T-helper 22 cell (primary cell): ENCODE data around the gene NDRG4.
A peak's percentile ranks its signal among the peaks of the same experiment; 100 is the strongest.
"Not testable (repeated sequence)": the region's sequence is repeated elsewhere in the genome, so short reads cannot be mapped to it uniquely, and the experiment has no call there.

ENCODE experiments used
- DNase-seq: peaks from one replicate; pipeline ENCODE4 v3.0.0-alpha.2; 2020; ENCODE audit warnings: low read depth

The NDRG4 gene

DNA sequence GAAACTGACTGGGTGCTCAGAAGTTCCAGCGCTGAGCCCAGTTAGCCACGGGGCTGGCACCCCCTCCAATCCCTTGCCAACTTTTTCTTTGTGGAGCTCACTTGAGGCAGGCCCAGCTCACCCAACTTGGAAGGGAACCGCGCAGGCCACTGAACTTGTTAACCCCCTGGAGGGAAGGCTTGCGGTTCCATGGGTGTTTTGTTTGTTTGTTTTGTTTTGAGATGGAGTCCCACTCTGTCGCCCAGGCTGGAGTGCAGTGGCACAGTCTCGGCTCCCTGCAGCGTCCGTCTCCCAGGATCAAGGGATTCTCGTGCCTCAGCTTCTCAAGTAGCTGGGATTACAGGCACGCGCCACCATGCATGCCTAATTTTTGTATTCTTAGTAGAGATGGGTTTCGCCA lies 34.1 kb upstream of the NDRG4 start:
- DNase-seq: no peak

- DNase-seq: no peak
These were observed 33.5 kb upstream of the NDRG4 start for GRCh38 chr16:58466396-58466795.

- no peak for DNase-seq
These were observed 32.0 kb upstream of the NDRG4 start for GRCh38 chr16:58467905-58468304.

DNA sequence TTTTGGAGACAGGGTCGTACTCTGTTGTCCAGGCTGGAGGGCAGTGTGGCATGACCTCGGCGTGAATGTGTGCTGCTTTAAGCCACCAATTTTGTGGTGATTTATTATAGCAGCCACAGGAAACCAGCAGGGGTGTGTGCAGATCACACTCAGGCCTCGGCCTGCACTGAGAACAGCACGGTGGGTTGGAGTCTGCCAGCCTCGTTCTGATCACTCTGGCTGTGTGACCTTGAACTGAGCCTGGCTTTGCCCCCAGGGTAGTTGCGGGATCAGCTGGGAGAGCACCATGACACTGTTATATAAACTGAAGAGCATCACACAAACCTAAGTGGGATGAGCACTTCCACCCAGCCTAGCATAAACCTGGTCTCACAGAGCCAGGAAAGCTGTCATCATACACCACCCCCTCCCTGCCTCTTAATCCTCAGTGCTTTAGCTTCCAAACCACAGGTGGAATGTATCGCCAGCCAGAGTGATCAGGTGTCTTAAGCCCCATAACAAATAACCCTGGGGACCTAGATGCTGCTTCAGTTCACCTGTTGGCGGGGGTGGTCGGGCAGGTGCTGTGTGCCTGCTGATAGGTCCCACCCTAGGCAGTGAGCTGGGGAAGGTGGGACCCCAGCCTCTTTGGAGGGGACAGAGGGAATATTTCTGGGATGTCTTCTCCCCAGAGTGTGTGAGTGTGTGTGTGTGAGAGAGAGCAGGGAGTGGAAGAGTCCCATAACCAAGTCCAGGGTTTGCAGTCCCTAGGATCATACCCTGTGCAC lies 28.6 kb upstream of the NDRG4 start:
- no peak for DNase-seq

- no peak for DNase-seq
These were observed 27.7 kb upstream of the NDRG4 start for GRCh38 chr16:58472266-58472665.

GRCh38 chr16:58472827-58473226 lies 27.1 kb upstream of the NDRG4 start:
- no peak for DNase-seq

GRCh38 chr16:58474296-58474695 lies 25.6 kb upstream of the NDRG4 start:
- no peak for DNase-seq

DNA sequence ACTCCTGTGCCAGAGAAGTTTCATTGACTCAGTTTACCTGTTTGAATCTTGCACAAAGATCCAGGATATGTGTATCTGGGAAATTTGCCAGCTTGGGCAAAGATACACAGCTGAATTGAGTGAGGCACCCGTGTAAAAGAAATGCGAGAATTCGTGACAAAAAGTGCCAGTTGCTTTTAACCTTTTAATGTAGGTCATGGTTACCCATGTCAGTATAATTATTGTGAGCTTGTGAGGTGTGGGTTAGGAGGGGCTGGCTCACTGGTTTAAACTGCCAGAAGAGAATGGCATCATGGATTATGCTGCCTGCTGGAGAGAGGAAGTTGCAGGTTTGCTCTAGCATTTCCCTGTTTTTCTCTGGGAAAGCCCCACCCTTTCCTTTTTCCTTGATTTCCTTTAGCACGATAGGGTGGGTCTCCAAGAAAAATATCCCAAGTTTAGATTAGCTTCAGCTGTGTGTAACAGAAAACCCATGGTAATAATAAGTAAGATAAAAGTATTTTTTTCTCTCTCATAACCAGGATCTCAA lies 24.8 kb upstream of the NDRG4 start:
- DNase-seq: no peak

DNA sequence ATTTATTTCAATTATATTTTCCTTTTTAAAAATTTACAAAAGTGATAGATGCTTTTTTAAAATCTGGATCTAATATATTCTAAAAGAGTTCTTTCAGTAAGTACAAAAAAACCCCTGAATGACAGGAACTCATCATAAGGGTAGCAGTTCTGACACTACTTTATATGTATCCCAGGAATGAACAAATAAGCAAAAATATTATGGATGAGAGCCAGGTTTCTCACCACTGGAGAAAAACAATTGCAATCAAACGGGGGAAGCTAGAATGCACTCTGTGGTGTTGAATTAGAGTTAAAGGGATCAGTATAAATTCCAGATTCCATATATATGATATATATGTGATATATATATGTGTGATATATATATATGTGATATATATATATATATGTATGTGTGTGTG lies 23.2 kb upstream of the NDRG4 start:
- DNase-seq: no peak

DNA sequence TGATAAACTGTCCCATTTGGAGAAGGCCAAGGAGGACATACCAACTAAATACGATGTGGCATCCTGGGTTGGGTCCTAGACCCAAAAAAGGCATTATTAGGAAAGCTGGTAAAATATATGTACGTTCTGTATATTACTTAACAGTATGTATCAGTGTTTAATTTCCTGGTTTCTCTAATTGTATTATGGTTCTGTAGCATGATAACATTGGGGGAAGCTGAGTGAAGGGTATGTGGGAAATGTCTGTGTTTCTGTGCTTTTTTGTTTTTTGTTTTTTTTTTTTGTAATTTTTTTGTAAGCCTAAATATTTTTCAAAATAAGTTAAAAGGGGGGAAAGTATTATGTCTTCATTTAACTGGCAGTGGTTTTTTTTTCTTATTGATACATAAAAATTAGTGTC lies 21.5 kb upstream of the NDRG4 start:
- DNase-seq: no peak

- DNase-seq: no peak
These were observed 18.6 kb upstream of the NDRG4 start for GRCh38 chr16:58481226-58481869.

- no peak for DNase-seq
These were observed 18.0 kb upstream of the NDRG4 start for GRCh38 chr16:58481931-58482330.

DNA sequence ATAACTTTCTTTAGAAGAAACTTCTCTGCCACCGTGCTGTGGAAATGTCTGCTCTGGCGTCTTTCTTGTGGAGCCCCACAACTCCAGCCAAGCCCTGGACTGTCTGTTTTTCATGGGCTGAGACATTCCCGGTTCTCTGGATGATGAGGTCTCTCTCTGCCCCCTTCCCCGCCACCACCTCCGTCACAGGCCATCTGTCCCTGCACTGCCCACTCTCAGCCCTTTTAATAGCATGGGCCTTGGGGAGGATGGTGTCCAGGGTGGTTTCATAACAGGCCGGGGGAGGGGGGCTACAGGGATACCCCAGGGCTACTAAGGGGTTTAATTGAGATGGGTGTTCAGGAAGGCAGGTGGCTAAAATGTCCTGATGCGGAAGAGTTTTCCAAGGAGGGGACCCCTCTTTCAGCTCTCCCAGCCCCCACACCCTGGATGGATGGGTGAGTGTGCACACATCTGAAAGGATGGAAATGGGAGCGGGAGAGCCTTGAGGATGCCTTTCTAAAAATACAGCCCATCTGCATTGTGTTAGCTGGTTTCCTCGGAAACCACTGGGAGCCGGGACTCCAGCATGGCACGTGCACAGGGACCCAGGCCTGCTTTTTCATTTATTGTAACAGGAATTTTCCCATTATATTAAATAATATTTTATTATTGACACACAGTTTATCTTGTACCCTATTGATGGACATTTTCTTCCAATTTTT lies 14.6 kb upstream of the NDRG4 start:
- DNase-seq: no peak

- DNase-seq: peak; percentile 42
These were observed 12.2 kb upstream of the NDRG4 start for GRCh38 chr16:58487566-58488351.

DNA sequence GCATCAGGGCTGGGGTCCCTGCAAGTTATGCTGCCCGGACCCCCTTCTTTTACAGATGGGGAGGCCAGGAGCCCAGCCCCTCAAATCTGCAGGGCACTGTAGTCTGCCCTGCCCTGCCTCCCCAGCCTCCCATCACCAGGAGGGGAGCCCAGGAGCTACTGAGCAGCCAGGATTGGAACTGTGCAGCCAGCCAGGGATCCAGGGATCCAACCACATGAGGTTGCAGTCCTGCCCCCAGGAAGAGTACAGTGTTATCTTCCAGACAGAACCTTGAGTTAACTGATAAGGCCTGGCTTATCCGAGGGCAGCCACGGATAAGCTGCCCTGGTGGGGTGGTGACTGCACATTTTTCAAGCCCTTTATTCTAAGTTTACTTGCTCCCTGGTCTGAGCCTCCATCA lies 11.4 kb upstream of the NDRG4 start:
- no peak for DNase-seq

- DNase-seq: no peak
These were observed 9.9 kb upstream of the NDRG4 start for GRCh38 chr16:58490065-58490464.

GRCh38 chr16:58490539-58490938 lies 9.4 kb upstream of the NDRG4 start:
- DNase-seq: not testable (repeated sequence)

GRCh38 chr16:58492066-58492465 lies 7.9 kb upstream of the NDRG4 start:
- DNase-seq: no peak

GRCh38 chr16:58492735-58493134 lies 7.2 kb upstream of the NDRG4 start:
- DNase-seq: no peak

- no peak for DNase-seq
These were observed 6.0 kb upstream of the NDRG4 start for GRCh38 chr16:58493756-58494431.

DNA sequence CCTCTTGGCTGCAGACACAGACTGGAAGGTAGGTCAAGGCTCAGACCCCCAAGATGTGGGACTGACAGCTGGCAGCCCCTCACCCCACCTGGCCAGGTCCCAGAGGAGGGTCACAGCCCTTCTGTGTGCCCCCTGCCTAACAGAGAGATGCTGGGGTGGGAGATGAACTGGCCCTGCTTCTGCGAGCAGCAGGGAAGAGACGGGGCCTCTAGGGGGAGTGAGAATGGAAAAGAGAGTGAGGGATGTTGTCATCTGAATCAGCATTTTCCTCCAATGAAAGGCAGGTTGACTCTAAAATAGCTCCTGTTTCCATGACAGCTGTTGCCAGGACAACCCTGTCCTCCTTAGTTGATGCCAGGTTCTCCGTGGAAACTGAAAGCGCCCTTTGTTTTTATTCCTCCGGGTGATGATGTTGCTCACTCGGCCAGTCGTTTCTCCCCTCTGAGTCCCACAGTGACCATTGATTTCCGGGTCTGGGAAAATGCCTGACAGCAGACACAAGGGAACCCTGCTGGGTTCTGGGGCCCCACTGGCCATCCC lies 4.9 kb upstream of the NDRG4 start:
- peak; percentile 21 for DNase-seq
